Left renal pelvis (tissue), 4 donors: ENCODE results near the gene CEMIP. TPM values are rescaled to one million over a fixed set of nuclear protein-coding genes. Genes with fewer than 3 reads are reported as not detected.
A peak's percentile ranks its signal among the peaks of the same experiment; 100 is the strongest.

Experiments used
- DNase-seq, 4 donors: peaks; one replicate each; pipeline ENCODE4 v3.0.0-alpha.2; 2013; ENCODE audit warnings: low read depth in 4 of 4, low spot score in 3 of 4
- polyA plus RNA-seq, 4 donors: library from polyadenylated mRNA; unstranded; fragments of 120-200 nt; gene quantifications; one replicate each; pipeline ENCODE4 v1.2.1, GENCODE V29; 2013; ENCODE audit not compliant: insufficient read length in 4 of 4

CEMIP gene
- polyA plus RNA-seq, 4 donors, result 2.3 to 5.0 (median 2.9) TPM

GRCh38 chr15:80875568-80876347 is 96.6 kb downstream of the CEMIP start:
- DNase-seq, result no peak

GRCh38 chr15:80876348-80876674 is 97.1 kb downstream of the CEMIP start:
- DNase-seq, result no peak

GRCh38 chr15:80878242-80878866 is 99.2 kb downstream of the CEMIP start:
- no peak for DNase-seq

DNA sequence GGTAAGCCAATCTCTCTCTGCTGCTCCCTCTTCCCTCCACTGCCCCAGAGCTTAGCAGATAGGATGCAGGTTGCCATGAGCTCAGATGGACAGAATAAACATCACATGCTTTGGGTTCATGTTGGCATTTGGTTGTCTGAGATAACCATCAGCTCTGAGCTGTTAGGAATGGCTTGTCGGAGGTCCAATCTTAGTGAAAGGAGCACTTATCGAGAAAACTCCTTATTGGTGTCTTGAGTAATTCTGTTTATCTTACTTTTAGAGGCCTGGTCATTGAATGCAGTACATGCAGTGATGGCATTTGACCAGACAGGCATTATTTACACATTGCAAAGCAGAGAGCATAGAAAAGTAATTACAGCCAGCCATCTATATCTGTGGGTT is 99.7 kb downstream of the CEMIP start:
- no peak for DNase-seq

GRCh38 chr15:80880086-80880485 is 100.9 kb downstream of the CEMIP start:
- DNase-seq, result no peak

GRCh38 chr15:80883641-80884040 is 104.5 kb downstream of the CEMIP start:
- no peak for DNase-seq

DNA sequence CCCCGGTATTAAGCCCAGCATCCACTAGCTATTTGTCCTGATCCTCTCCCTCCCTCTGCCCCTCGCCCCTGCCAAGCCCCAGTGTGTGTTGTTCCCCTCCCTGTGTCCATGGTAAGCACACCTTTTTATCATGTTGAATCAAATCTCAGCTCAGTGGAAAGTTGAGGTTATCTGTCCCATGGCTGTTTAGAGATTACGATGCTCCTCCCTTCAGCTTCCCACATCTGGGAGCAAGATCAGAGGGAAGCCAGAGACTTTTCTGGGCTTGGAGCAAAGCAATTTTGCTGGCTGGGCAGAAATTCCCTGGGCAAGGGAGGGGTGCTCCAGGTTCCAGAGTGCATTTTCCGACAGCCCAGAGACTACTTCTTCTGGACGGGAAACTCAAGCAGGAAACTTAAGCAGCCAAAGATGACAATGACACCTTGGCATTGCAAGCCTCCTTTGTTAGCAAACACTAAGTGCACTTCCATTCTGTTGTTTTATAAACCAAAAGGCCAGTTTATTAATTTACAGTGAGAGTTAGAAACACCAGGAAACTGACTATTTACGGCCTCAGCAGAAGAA is 105.9 kb downstream of the CEMIP start:
- DNase-seq, result no peak

DNA sequence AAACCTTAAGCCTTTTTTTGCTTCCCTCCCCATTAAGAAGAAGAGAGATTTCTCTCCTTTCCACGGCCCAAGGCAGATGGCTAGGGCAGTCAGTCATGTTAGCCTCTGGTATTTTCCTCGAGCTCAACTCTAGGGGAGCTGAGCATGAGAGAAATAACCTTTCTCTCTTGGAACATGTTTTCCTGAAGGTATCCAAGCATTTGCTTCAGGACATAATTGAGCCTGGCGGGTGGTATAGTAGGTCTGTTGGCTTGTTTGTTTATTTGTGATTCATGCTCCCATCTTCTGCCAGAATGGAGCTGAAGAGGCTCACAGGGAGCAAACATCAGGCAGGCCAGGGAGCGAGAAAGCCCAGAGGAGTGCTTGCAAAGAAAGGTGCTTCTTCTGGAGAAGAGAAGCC is 108.0 kb downstream of the CEMIP start:
- DNase-seq, result no peak

GRCh38 chr15:80888846-80889245 is 109.7 kb downstream of the CEMIP start:
- no peak for DNase-seq

- DNase-seq, result no peak
These were observed 111.3 kb downstream of the CEMIP start for GRCh38 chr15:80890341-80891005.

- no peak for DNase-seq
These were observed 111.8 kb downstream of the CEMIP start for GRCh38 chr15:80891006-80891405.

DNA sequence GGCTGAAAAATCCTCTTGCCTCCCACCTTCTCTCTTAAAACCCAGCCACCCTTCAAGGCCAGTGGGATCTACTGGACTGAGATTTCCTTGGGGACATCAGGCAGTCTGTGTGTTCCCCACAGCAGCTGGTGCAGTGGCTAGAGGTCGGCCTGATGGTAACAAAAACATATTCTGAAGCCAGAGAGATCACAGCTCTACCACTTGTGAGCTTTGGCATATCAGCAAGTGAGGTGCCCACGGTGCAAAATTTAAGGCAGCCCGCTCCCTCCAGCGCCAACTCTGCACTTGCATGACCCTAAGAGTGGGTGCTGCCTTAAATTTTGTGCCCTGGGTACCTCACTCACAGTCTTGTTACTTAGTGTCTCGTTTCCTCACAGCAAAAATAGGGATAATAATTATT is 113.2 kb downstream of the CEMIP start:
- no peak for DNase-seq

GRCh38 chr15:80893777-80894176 is 114.6 kb downstream of the CEMIP start:
- no peak for DNase-seq

GRCh38 chr15:80895091-80895490 is 115.9 kb downstream of the CEMIP start:
- no peak for DNase-seq

GRCh38 chr15:80895965-80896364 is 116.8 kb downstream of the CEMIP start:
- DNase-seq, result no peak

DNA sequence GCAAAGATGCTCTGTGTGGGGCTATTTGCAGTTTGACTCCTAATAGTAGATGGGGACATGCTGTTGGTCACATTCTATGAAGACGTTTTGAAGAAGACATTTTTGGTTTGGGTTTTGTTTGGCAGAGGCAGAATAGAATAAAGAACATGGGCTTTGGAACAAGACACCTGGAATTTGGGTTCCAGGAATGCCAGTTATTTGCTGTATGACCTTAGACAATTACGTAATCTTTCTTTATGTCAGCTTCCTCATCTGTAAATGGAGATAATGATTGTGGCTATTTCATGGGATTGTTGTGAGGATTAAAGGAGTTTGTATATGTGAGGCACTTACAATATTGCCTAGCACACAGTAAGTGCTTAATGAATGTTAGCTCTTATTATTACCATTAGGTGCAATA is 118.9 kb downstream of the CEMIP start:
- no peak for DNase-seq

DNA sequence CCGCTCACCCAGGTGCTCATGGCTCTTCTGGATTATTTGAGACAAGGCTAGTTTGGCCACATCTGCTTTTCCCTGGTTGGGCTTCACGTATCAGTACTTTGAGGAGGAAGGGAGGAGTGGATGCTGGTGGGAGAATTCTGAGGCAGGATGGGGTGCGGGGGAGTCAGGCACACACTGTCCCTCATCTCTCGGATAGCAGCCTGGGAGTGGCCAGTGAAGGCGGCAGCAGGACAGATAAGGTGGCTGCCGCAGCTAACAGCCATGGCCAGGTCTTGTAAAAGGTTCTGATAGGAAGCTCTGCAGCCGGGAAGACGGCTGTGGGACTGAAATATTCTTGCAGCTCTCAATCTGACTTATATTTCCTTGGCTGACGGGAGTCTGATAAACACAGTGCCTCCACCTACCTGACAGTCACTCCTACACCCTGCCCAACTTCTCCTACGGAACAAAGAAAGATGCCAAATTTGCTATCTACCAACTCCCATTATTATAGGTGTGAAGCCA is 123.2 kb downstream of the CEMIP start:
- DNase-seq, result peak in 2 of 4 donors; percentile 38 to 55

GRCh38 chr15:80904998-80905397 is 125.8 kb downstream of the CEMIP start:
- peak in 3 of 4 donors; percentile 14 to 51 (median 39) for DNase-seq

GRCh38 chr15:80906159-80906766 is 127.1 kb downstream of the CEMIP start:
- peak in 2 of 4 donors; percentile 31 to 44 for DNase-seq

GRCh38 chr15:80911821-80912220 is 132.7 kb downstream of the CEMIP start:
- no peak for DNase-seq

DNA sequence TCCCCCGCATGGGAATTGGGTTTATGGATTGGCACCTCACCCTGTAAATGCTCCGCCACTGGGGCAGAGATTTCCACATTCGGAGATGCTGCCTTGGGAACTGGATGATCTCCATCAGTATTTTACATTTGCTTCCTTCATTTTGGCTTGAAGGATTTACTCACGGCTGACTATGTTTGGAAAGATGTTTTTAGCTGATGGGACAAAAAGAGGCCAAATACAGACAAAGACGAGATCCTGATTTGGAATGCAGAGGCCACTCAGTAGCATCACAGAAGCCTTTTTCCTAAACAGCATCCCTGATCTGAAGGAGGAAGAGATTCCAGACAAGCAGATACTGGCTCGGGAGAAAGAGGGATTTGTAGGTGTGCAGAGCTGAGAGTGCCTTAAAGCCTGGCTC is 133.5 kb downstream of the CEMIP start:
- no peak for DNase-seq
